NCI-H510A (cell line): Measurements from ENCODE around the gene MRAP.
"Not testable (repeated sequence)": the region's sequence is repeated elsewhere in the genome, so short reads cannot be mapped to it uniquely, and the experiment has no call there.

Experiments used
- DNase-seq: peaks from one replicate; lab custom pipeline; 2025; lab: John Stamatoyannopoulos, UW

The MRAP gene

DNA sequence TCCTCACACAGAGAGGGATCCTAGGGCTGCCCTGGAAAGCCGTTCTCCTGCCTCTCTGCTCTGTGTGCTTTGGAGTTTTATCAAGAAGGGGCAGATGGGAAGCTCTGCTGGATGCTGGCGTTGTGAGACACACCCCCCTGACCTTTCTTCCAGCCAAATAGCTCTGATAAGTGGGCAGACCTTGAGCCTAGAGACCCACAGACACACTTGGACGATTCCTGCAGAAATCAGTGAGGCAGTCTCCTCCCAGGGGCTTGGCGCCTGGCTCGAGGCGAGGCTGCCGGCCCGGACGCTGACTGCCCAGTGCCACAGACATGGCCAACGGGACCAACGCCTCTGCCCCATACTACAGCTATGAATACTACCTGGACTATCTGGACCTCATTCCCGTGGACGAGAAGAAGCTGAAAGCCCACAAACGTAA lies at the start of gene MRAP:
Gene MRAP (plus strand): TSS at position 198 of the 424 bp plus-strand sequence. CDS start 117 bp downstream, at position 315.
- DNase-seq = no peak

DNA sequence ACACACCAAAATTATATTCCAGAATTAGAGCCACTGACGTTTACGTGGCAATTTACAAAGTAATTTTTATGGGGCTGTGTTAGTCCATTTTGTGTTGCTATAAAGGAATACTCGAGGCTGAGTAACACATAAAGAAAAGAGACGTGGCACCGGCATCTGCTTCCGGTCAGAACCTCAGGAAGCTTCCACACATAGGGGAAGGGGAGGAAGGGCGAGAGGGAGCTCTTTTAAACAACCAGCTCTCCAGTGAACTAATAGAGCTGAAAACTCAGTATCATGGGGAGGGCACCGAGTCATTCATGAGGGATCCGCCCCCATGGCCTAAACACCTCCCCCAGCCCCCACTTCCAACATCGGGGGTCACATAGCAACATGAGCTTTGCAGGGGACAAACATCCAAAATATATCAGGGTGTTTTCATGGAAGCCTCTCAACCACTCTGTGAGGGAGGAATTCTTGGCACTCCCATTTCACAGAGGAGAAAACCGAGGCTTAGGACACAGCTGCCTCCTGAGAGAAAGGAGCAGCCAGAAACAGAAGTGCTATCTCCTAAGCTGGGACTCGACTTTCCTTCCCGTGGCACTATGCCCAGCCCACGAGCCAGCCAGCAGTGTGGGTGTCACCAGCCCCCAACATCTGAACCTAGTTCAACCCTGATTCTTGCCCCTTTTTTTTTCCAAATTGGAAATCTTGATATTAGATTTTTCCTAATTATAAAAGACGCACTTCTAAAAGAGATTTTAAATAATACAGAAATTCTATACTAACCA lies 49.0 kb upstream of the MRAP start:
- no peak for DNase-seq

GRCh38 chr21:32252136-32252535 lies 46.5 kb upstream of the MRAP start:
- no peak for DNase-seq

DNA sequence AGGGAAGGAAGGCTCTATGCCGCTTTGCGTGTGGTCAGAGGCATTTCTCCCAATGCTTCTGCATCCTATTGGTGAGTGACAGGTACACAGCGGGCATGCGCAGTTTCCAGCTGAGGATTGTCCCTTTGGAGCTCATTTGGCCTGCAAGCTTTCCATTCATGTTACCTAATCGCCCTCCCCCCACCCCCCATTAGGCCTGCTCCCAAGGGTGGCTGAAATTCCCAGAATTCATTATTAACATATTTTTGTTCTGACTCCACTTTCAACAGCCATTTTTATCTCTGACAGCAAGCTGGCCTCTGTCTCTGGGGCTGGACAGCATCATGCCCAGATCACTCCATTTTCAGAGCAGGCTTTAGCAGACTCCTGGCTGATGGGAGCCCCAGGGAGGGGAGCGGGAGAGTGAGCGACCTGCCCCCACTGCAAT lies 45.4 kb upstream of the MRAP start:
- no peak for DNase-seq

DNA sequence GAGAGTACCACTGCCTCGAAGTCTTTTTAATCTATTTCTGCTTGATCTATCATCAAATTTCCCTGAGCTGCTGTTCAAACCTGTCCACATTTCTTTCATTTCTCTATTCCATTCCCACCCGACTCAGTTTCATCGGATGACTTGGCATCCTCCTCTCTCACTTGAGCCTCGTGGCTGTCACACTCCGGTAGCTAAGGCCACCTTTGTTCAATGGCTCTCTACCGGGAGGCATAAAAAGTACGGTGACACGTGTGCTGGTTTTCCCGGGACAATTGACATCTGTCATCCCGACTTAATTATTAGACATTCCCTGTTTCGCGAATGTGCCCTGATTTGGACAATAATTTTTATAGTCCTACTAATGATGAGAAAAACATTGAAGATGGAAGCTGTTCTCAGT lies 42.4 kb upstream of the MRAP start:
- no peak for DNase-seq

DNA sequence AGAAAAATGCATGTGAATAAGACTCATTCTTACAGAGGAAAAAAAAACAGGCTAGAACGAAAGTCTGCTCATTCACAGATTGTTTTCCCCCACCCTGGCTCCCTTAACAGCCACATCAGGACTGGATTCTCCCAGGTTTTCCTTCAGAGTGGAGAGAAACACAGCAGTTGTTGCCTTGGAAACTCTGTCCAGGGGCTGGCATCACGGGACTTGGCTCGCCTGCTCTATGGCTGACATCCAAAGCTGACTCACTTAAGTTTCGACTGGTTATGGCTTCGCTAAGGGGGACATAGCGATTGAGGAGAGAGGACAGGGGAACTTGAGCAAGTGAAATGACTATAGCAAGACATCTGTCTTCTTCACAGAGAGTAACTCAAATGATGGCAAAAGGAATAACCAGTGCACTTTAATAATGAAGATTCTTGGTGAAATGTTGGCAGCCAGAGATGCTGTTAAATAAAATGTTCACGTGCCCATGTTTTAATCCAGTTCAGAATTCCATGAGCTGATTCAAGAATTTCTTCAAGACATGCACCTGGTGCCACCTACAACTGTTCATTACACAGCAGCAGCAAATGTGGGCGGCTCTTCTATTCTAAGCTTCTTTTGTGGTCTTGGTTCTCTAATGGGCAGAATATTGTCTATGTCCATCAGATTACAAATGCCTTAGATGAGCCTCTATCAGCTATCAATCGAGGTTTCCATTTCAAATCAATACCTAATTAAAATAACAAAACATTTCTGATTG lies 41.6 kb upstream of the MRAP start:
- no peak for DNase-seq

- peak; percentile 25 for DNase-seq
Observed at GRCh38 chr21:32257962-32258785, 40.5 kb upstream of the MRAP start.

DNA sequence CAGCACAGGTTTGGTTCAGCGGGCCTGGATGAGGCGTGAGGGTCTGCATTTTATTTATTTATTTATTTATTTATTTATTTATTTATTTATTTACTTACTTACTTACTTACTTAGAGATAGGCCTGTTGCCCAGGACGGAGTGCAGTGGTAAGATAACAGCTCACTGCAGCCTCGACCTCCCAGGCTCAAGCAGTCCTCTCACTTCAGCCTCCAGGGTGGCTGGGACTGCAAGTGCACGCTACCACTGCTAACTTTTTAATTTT lies 39.9 kb upstream of the MRAP start:
- not testable (repeated sequence) for DNase-seq

- DNase-seq = no peak
Observed at GRCh38 chr21:32260130-32260529, 38.5 kb upstream of the MRAP start.

GRCh38 chr21:32261929-32262328 lies 36.7 kb upstream of the MRAP start:
- DNase-seq = no peak

GRCh38 chr21:32265321-32265720 lies 33.3 kb upstream of the MRAP start:
- not testable (repeated sequence) for DNase-seq

- DNase-seq = no peak
Observed at GRCh38 chr21:32270748-32271147, 27.9 kb upstream of the MRAP start.

- no peak for DNase-seq
Observed at GRCh38 chr21:32276671-32277070, 22.0 kb upstream of the MRAP start.

GRCh38 chr21:32278103-32278502 lies 20.6 kb upstream of the MRAP start:
- DNase-seq = no peak

GRCh38 chr21:32278518-32279376 lies 19.9 kb upstream of the MRAP start, which contains the start of gene MIS18A:
TSS of gene MIS18A (minus strand) at chr21:32279049. CDS start at chr21:32279014, 35 bp downstream.
- DNase-seq = peak; percentile 88

GRCh38 chr21:32279377-32279680 lies 19.3 kb upstream of the MRAP start:
- no peak for DNase-seq

DNA sequence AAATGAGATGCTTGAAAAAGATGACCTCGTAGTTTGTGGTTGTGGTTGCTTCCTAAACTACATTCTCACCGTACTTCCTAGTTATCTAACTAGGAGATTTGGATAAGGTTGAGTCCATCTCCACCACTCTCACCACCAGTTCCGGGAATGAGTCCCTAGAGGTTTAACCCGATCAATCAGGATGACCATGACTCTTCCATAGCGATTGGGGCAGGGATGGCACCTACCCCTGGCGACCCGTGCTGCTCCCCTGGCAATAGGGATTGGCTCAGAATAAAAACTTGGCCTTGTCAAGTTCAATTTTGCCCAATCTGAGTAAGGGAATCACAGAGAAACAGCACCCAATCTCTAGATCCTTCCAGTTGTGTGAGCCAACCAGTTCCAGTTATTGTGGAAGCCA lies 17.1 kb upstream of the MRAP start:
- no peak for DNase-seq

GRCh38 chr21:32282992-32283391 lies 15.7 kb upstream of the MRAP start:
- no peak for DNase-seq

DNA sequence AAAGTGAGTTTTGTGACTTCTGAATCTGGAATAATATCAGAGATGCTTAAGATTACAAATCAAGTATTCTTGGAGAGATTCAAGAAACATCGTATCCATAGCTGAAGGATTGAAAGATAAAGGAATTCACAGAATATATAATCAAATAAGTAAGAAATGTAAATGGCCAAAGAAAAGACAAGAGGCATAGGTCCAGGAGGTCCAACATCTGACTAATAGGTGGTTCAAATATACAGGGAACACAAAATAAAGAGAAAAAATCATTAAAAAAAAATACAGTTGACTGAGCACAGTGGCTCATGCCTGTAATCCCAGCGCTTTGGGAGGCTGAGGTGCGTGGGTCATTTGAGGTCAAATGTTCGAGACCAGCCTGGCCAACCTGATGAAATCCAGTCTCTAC lies 13.2 kb upstream of the MRAP start:
- no peak for DNase-seq

- DNase-seq = no peak
Observed at GRCh38 chr21:32297449-32297848, 1.2 kb upstream of the MRAP start.

DNA sequence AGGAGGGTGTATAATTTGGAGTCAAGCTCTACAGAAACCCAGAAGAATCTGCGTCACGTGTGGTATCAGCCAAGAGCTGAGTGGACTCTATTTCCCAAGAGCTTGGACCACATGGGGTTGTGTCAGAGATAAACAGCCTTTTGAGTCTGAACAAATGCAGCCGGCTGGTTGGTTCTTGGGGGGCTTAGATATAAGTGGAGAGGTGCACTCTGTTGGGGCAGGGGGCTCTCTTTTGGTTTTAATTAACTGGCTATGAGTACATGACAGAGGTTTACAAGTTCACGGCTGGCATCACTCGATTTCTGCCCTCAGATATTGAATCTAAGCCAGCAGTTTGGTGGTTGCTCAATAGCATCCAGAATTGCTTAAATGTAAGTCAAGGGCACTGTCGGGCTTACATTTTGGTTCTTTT lies 501 bp upstream of the MRAP start:
- no peak for DNase-seq

DNA sequence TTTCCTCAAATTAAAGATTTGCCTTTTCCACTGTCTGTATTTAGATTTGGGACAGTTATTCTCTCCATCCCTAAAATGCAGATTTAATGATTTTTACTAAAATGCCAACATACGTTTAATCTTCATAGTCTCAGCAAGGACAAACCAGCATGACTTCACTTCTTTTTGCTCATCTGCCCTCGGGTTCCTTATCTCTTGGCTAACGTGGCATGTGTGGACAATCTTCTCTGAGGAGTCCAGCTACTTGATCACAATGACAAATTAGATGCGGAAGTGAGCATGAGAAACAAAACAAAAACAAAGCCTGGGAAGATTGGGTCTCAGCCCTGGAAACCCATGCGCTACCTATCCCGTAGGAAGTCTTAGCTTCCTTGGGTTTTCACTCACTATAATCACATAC lies 1.0 kb downstream of the MRAP start:
- no peak for DNase-seq
